SK-N-SH (cell line): ENCODE measurements around the gene ETFA. TPM values are rescaled to one million over a fixed set of nuclear protein-coding genes. Genes with fewer than 3 reads are reported as not detected.

ENCODE experiments used
- CTCF ChIA-PET: fragments of 300-600, 350-600 bp; formaldehyde crosslinking; extraction: SDS; loops from one replicate; lab custom pipeline; 2021; lab: Yijun Ruan, JAX
- POLR2A ChIA-PET: fragments of 350-600 bp; sonication (Branson Sonifier 250); formaldehyde crosslinking; extraction: SDS; loops from one replicate; lab custom pipeline; 2020; ENCODE audit warnings: antibody characterized with exemption, inconsistent platforms; lab: Yijun Ruan, JAX
- DNase-seq: peaks from one replicate; pipeline ENCODE4 v3.0.0; 2012
- H2AFZ ChIP-seq: fragments of 200-600 bp; sonication (generic); 2 replicates; pipeline ENCODE4 v1.8.1; 2016; ENCODE audit warnings: antibody characterized with exemption, mild to moderate bottlenecking, low read depth
- H3F3A ChIP-seq: fragments of 200-600 bp; sonication (generic); replicated peaks from 2 replicates; pipeline ENCODE3; 2016; ENCODE audit warnings: antibody characterized with exemption, mild to moderate bottlenecking; ENCODE audit not compliant: insufficient read depth
- H3K27ac ChIP-seq, 2 experiments: fragments of 200-500 bp in 1 of 2; fragments of 200-600 bp in 1 of 2; sonication (Bioruptor generic) in 1 of 2; sonication (generic), shearing (Covaris generic) in 1 of 2; 2 replicates each; pipeline versions ENCODE4 v1.5.1 to v1.6.1; 2014 to 2016; ENCODE audit warnings: low read depth in 2 of 2, inconsistent platforms in 1 of 2, low read length in 1 of 2, mild to moderate bottlenecking in 1 of 2, mixed read lengths in 1 of 2
- H3K27me3 ChIP-seq: fragments of 200-600 bp; sonication (generic), shearing (Covaris generic); 2 replicates; pipeline ENCODE4 v1.6.1; 2016; ENCODE audit warnings: mixed run types; ENCODE audit not compliant: insufficient read depth
- H3K36me3 ChIP-seq, 2 experiments: fragments of 200-500 bp in 1 of 2; fragments of 200-600 bp in 1 of 2; sonication (Bioruptor generic) in 1 of 2; sonication (generic) in 1 of 2; replicated peaks in 1 of 2; 2 replicates each; pipeline versions ENCODE3 to v1.5.1; 2014 to 2016; ENCODE audit warnings: low read length in 1 of 2, mild to moderate bottlenecking in 1 of 2; ENCODE audit not compliant: insufficient read depth in 2 of 2, control insufficient read depth in 1 of 2
- H3K4me1 ChIP-seq, 2 experiments: fragments of 200-500 bp in 1 of 2; fragments of 200-600 bp in 1 of 2; sonication (Bioruptor generic) in 1 of 2; sonication (generic), shearing (Covaris generic) in 1 of 2; 2 replicates each; pipeline versions ENCODE4 v1.5.1 to v1.6.1; 2014 to 2016; ENCODE audit warnings: low read depth in 1 of 2, low read length in 1 of 2, mixed run types in 1 of 2; ENCODE audit not compliant: insufficient read depth in 2 of 2, control insufficient read depth in 1 of 2
- H3K4me2 ChIP-seq: fragments of 200-600 bp; sonication (generic), shearing (Covaris generic); 2 replicates; pipeline ENCODE4 v1.6.1; 2017; ENCODE audit warnings: mixed run types
- H3K4me3 ChIP-seq, 2 experiments: fragments of 200-500 bp in 1 of 2; fragments of 200-600 bp in 1 of 2; sonication (Bioruptor generic) in 1 of 2; sonication (generic), shearing (Covaris generic) in 1 of 2; 2 replicates each; pipeline versions ENCODE4 v1.5.1 to v1.8.1; 2014 to 2016; ENCODE audit warnings: low read depth in 2 of 2, inconsistent platforms in 1 of 2, low read length in 1 of 2, mild to moderate bottlenecking in 1 of 2, mixed read lengths in 1 of 2, moderate library complexity in 1 of 2
- H3K79me2 ChIP-seq: fragments of 200-600 bp; sonication (generic); 2 replicates; pipeline ENCODE4 v1.8.1; 2017; ENCODE audit warnings: mild to moderate bottlenecking; ENCODE audit not compliant: insufficient read depth
- H3K9ac ChIP-seq: fragments of 200-600 bp; sonication (generic); 2 replicates; pipeline ENCODE4 v1.6.1; 2017; ENCODE audit warnings: mixed run types
- H3K9me2 ChIP-seq: fragments of 200-600 bp; sonication (generic); 2 replicates; pipeline ENCODE4 v1.6.1; 2017; ENCODE audit warnings: mixed run types
- H3K9me3 ChIP-seq: fragments of 200-600 bp; sonication (generic); 2 replicates; pipeline ENCODE4 v1.6.1; 2017; ENCODE audit warnings: mixed run types, mild to moderate bottlenecking, moderate library complexity
- H4K20me1 ChIP-seq: fragments of 200-600 bp; sonication (generic); 2 replicates; pipeline ENCODE4 v1.6.1; 2017; ENCODE audit warnings: mild to moderate bottlenecking, mixed run types; ENCODE audit not compliant: insufficient read depth
- CHD2 ChIP-seq: fragments of 150-350 bp; IDR thresholded peaks from 2 replicates; pipeline ENCODE4 v1.6.1; 2018; ENCODE audit warnings: low read length; ENCODE audit not compliant: partially characterized antibody
- CTCF ChIP-seq: fragments of 200-600 bp; sonication (generic); IDR thresholded peaks from 2 replicates; pipeline ENCODE4 v1.6.1; 2017; ENCODE audit warnings: antibody characterized with exemption, mild to moderate bottlenecking, moderate library complexity
- ELF1 ChIP-seq: IDR thresholded peaks from 2 replicates; pipeline ENCODE4 v1.4.0; 2012
- EP300 ChIP-seq, 2 experiments: IDR thresholded peaks; 2 replicates each; pipeline versions ENCODE4 v1.4.0 to v1.6.1; 2012; ENCODE audit warnings: borderline replicate concordance in 1 of 2, low read depth in 1 of 2, low read length in 1 of 2
- FOSL2 ChIP-seq: IDR thresholded peaks from 2 replicates; pipeline ENCODE4 v1.4.0; 2012; ENCODE audit warnings: low read depth, mild to moderate bottlenecking, moderate library complexity, borderline replicate concordance
- FOXM1 ChIP-seq: IDR thresholded peaks from 2 replicates; pipeline ENCODE4 v1.4.0; 2012; ENCODE audit warnings: low read depth, mild to moderate bottlenecking
- GABPA ChIP-seq: IDR thresholded peaks from 2 replicates; pipeline ENCODE4 v1.4.0; 2012; ENCODE audit warnings: low read depth, mild to moderate bottlenecking
- GATA2 ChIP-seq: sonication (generic); formaldehyde crosslinking; IDR thresholded peaks from 2 replicates; pipeline ENCODE4 v1.5.0; 2020; ENCODE audit warnings: mild to moderate bottlenecking, missing genetic modification reagents
- MEF2A ChIP-seq: IDR thresholded peaks from 2 replicates; pipeline ENCODE4 v1.4.0; 2012; ENCODE audit warnings: low read depth, borderline replicate concordance
- MXI1 ChIP-seq: IDR thresholded peaks from 2 replicates; pipeline ENCODE4 v1.6.1; 2012; ENCODE audit warnings: mild to moderate bottlenecking, low read depth, low read length, improper control_type of control experiment
- NFIC ChIP-seq: IDR thresholded peaks from 2 replicates; pipeline ENCODE4 v1.4.0; 2012; ENCODE audit warnings: borderline replicate concordance
- NRF1 ChIP-seq: IDR thresholded peaks from 2 replicates; pipeline ENCODE4 v1.6.1; 2012; ENCODE audit warnings: low read depth, mild to moderate bottlenecking, low read length
- POLR2AphosphoS5 ChIP-seq: IDR thresholded peaks from 2 replicates; pipeline ENCODE4 v1.6.1; 2012; ENCODE audit warnings: low read depth, low read length
- RCOR1 ChIP-seq: fragments of 150-350 bp; IDR thresholded peaks from 2 replicates; pipeline ENCODE4 v1.6.1; 2017; ENCODE audit warnings: antibody characterized with exemption, low read length
- RXRA ChIP-seq: IDR thresholded peaks from 2 replicates; pipeline ENCODE4 v1.4.0; 2012; ENCODE audit warnings: low read depth, mild to moderate bottlenecking, borderline replicate concordance
- TEAD4 ChIP-seq: IDR thresholded peaks from 2 replicates; pipeline ENCODE4 v1.4.0; 2012; ENCODE audit warnings: mild to moderate bottlenecking, borderline replicate concordance; ENCODE audit not compliant: insufficient read depth
- USF2 ChIP-seq: fragments of 150-350 bp; IDR thresholded peaks from 2 replicates; pipeline ENCODE4 v1.6.1; 2017; ENCODE audit warnings: antibody characterized with exemption, low read length, low read depth, borderline replicate concordance
- YY1 ChIP-seq: IDR thresholded peaks from 2 replicates; pipeline ENCODE4 v1.4.0; 2012; ENCODE audit warnings: low read depth, mild to moderate bottlenecking
- WGBS: methylation state at CpG from one replicate; pipeline ENCODE4 v1.1.6; 2017; ENCODE audit warnings: low lambda C conversion rate; 5-methylcytosine and 5-hydroxymethylcytosine counted together
- polyA plus RNA-seq, 3 experiments: library from polyadenylated mRNA; depleted of rRNA; stranded (reverse); fragments of >200 nt; gene quantifications; 2 replicates each; pipeline ENCODE4 v1.2.3, GENCODE V29; 2012
- TF ChIP-seq, protein P1 (sequence below): IDR thresholded peaks from 2 replicates; pipeline ENCODE4 v1.4.0; 2012; ENCODE audit warnings: low read depth

ETFA gene
- polyA plus RNA-seq, 1 of the 3 experiments (the other 2 are of a cell fraction), result 122 TPM

DNA sequence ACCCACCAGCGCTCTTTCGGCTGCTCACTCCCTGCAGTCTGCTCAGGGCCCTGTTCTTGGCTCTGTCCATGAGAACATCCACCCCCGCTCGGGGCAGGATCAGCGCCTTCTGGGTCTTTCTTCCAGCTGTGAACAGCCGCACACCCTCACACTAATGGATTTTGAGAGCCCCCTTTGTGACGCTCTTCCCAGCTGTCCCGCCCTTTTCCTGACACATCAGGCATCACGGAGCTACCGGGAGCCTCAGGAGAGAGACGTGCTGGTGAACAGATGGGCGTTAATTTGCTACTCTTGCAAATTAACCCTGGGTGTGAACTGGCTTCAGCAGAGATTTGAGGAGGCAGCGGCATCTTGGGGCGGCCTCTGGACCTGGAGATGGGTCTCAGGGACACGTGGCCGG lies 138.5 kb downstream of the ETFA start:
- Histone ChIP-seq H3K27ac (no peak overlapping the region), H3K9ac (no peak overlapping the region), H4K20me1 (no peaks in the 10 kb centered on the region), H3K4me2 (no peak overlapping the region), H3F3A (no peaks in the 10 kb centered on the region), H3K9me2 (no peaks in the 10 kb centered on the region), H3K36me3 (no peaks in the 10 kb centered on the region), H3K4me3 (no peak overlapping the region), H3K79me2 (no peaks in the 10 kb centered on the region), H3K27me3 (no peaks in the 10 kb centered on the region), H3K4me1 (no peaks in the 10 kb centered on the region)
- POLR2A ChIA-PET, result no interaction called here
- CTCF ChIA-PET, result interaction anchor here (0.5 kb wide), 1 partner anchor 288 kb away, joined by 3 read pairs; no protein-coding TSS in a partner anchor
- TF ChIP-seq GABPA, result no peak
- TF ChIP-seq, protein P1, sequence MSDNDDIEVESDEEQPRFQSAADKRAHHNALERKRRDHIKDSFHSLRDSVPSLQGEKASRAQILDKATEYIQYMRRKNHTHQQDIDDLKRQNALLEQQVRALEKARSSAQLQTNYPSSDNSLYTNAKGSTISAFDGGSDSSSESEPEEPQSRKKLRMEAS, result no peak
- no peak for TF ChIP-seq RCOR1
- no peak for TF ChIP-seq MXI1
- no peak for TF ChIP-seq RXRA
- TF ChIP-seq YY1, result no peak
- TF ChIP-seq FOXM1, result no peak
- TF ChIP-seq GATA2, result no peak
- no peak for TF ChIP-seq EP300 (IDR thresholded peaks at IDR 0.05; ENCODE audit: borderline replicate concordance in 1 of 2, low read depth in 1 of 2, low read length in 1 of 2)
- TF ChIP-seq POLR2AphosphoS5, result no peak
- no peak for TF ChIP-seq FOSL2
- no peak for TF ChIP-seq TEAD4
- no peak for TF ChIP-seq CHD2
- TF ChIP-seq MEF2A, result no peak
- TF ChIP-seq NFIC, result no peak
- TF ChIP-seq CTCF, result no peak
- no peak for TF ChIP-seq USF2
- no peak for TF ChIP-seq NRF1
- TF ChIP-seq ELF1, result no peak
- TF ChIP-seq, all 33 proteins: peak for 0
- DNase-seq, result no peak
- H2AFZ ChIP-seq, result no peak overlapping the region
- H3K9me3 ChIP-seq, result no peaks in the 10 kb centered on the region
- WGBS, result 81% methylated on average over 11 of the region's 16 CpGs
